H1 (cell line): ENCODE measurements around the gene ATP9B. TPM values are rescaled to one million over a fixed set of nuclear protein-coding genes. Genes with fewer than 3 reads are reported as not detected.

Experiments
- CTCF ChIA-PET: fragments of 300-600 bp; sonication (Branson Sonifier 250); formaldehyde crosslinking; loops from one replicate; lab custom pipeline; 2021; ENCODE audit not compliant: partially characterized antibody; lab: Charles Lee
- POLR2A ChIA-PET: fragments of 300-600 bp; sonication (Branson Sonifier 250); formaldehyde crosslinking; loops from one replicate; lab custom pipeline; 2021; ENCODE audit warnings: inconsistent platforms; ENCODE audit not compliant: partially characterized antibody; lab: Charles Lee
- DNase-seq, 2 experiments: peaks; one replicate each; pipeline versions ENCODE4 v3.0.0 to v3.0.0-alpha.2; 2010 to 2022; ENCODE audit warnings: low spot score in 2 of 2, low read depth in 1 of 2, mixed read lengths in 1 of 2
- FAIRE-seq: peaks from 2 replicates; lab custom pipeline; 2011; peaks lifted over from hg19 to GRCh38; lab: Jason Lieb, UNC
- H2AFZ ChIP-seq: 2 replicates; pipeline ENCODE4 v1.8.1; 2012; ENCODE audit warnings: low read length, inconsistent platforms
- H2AK5ac ChIP-seq: 2 replicates; pipeline ENCODE4 v1.6.1; 2013; ENCODE audit warnings: low read depth, low read length
- H2BK120ac ChIP-seq: replicated peaks from 2 replicates; pipeline ENCODE3; 2013; ENCODE audit warnings: low read depth, low read length, inconsistent platforms
- H2BK12ac ChIP-seq: 2 replicates; pipeline ENCODE4 v1.6.1; 2013; ENCODE audit warnings: low read depth, low read length
- H2BK15ac ChIP-seq: 2 replicates; pipeline ENCODE4 v1.6.1; 2013; ENCODE audit warnings: low read length
- H2BK20ac ChIP-seq: 2 replicates; pipeline ENCODE4 v1.6.1; 2013; ENCODE audit warnings: low read length
- H2BK5ac ChIP-seq: 2 replicates; pipeline ENCODE4 v1.6.1; 2013; ENCODE audit warnings: low read depth, low read length
- H3K14ac ChIP-seq: 2 replicates; pipeline ENCODE4 v1.6.1; 2013; ENCODE audit warnings: inconsistent platforms; ENCODE audit not compliant: insufficient read length
- H3K18ac ChIP-seq: 2 replicates; pipeline ENCODE4 v1.6.1; 2013; ENCODE audit warnings: low read length; ENCODE audit errors: extremely low read depth
- H3K23ac ChIP-seq: 2 replicates; pipeline ENCODE4 v1.6.1; 2013; ENCODE audit warnings: inconsistent platforms; ENCODE audit not compliant: insufficient read length
- H3K23me2 ChIP-seq: 2 replicates; pipeline ENCODE4 v1.6.1; 2013; ENCODE audit warnings: low read depth, low read length
- H3K27ac ChIP-seq: 2 replicates; pipeline ENCODE4 v1.6.1; 2011; ENCODE audit warnings: low read depth, low read length, inconsistent platforms
- H3K27me3 ChIP-seq, 4 experiments: replicated peaks in 1 of 4; 1 replicate in 1 of 4; 2 replicates in 3 of 4; pipeline versions ENCODE4 v1.6.1 to v1.8.1; 2011 to 2013; ENCODE audit warnings: low read length in 3 of 4, mild to moderate bottlenecking in 3 of 4, inconsistent platforms in 2 of 4, mixed read lengths in 2 of 4, moderate library complexity in 1 of 4; ENCODE audit not compliant: control insufficient read depth in 3 of 4, insufficient read depth in 3 of 4; ENCODE audit errors: extremely low read depth in 1 of 4
- H3K36me3 ChIP-seq, 4 experiments: 2 replicates each; pipeline versions ENCODE4 v1.6.1 to v1.8.1; 2011 to 2013; ENCODE audit warnings: mild to moderate bottlenecking in 4 of 4, low read length in 3 of 4, moderate library complexity in 2 of 4, control low read depth in 1 of 4, inconsistent platforms in 1 of 4; ENCODE audit not compliant: insufficient read depth in 4 of 4, control insufficient read depth in 2 of 4
- H3K4ac ChIP-seq: replicated peaks from 2 replicates; pipeline ENCODE3; 2013; ENCODE audit warnings: low read length, low read depth, mixed read lengths, inconsistent platforms; ENCODE audit not compliant: insufficient read length
- H3K4me1 ChIP-seq, 4 experiments: replicated peaks in 1 of 4; 1 replicate in 1 of 4; 2 replicates in 3 of 4; pipeline versions ENCODE4 v1.6.1 to v1.8.1; 2011 to 2013; ENCODE audit warnings: low read length in 3 of 4, inconsistent platforms in 2 of 4, mixed read lengths in 1 of 4; ENCODE audit not compliant: insufficient read depth in 4 of 4, control insufficient read depth in 3 of 4
- H3K4me2 ChIP-seq, 2 experiments: 2 replicates each; pipeline versions ENCODE4 v1.6.1 to v1.8.1; 2011 to 2013; ENCODE audit warnings: low read depth in 2 of 2, low read length in 2 of 2, control low read depth in 1 of 2, inconsistent platforms in 1 of 2, mild to moderate bottlenecking in 1 of 2; ENCODE audit not compliant: insufficient read depth in 1 of 2
- H3K4me3 ChIP-seq, 4 experiments: fragments of 200-600, 300-600 bp in 1 of 4; sonication (generic), shearing (Covaris generic), sonication (Bioruptor Twin) in 1 of 4; 2 replicates each; pipeline versions ENCODE4 v1.5.1 to v1.8.1; 2011 to 2016; ENCODE audit warnings: low read length in 4 of 4, low read depth in 3 of 4, control low read depth in 2 of 4, inconsistent platforms in 2 of 4, mild to moderate bottlenecking in 2 of 4, mixed read lengths in 1 of 4, moderate library complexity in 1 of 4; ENCODE audit not compliant: insufficient read depth in 2 of 4; ENCODE audit errors: extremely low read depth in 1 of 4
- H3K56ac ChIP-seq: replicated peaks from 2 replicates; pipeline ENCODE3; 2013; ENCODE audit warnings: low read depth, mild to moderate bottlenecking, mixed read lengths, low read length, inconsistent platforms; ENCODE audit not compliant: insufficient read length
- H3K79me1 ChIP-seq: 2 replicates; pipeline ENCODE4 v1.6.1; 2013; ENCODE audit warnings: low read depth, low read length, control low read depth
- H3K79me2 ChIP-seq, 2 experiments: 2 replicates each; pipeline versions ENCODE4 v1.6.1 to v1.8.1; 2012 to 2013; ENCODE audit warnings: low read length in 2 of 2, mild to moderate bottlenecking in 2 of 2, inconsistent platforms in 1 of 2; ENCODE audit not compliant: insufficient read depth in 2 of 2, control insufficient read depth in 1 of 2
- H3K9ac ChIP-seq, 4 experiments: replicated peaks in 1 of 4; 1 replicate in 1 of 4; 2 replicates in 3 of 4; pipeline versions ENCODE4 v1.6.1 to v1.8.1; 2011 to 2013; ENCODE audit warnings: low read depth in 3 of 4, low read length in 3 of 4, control low read depth in 2 of 4, mild to moderate bottlenecking in 2 of 4, moderate library complexity in 2 of 4, inconsistent platforms in 1 of 4; ENCODE audit errors: extremely low read depth in 1 of 4
- H3K9me3 ChIP-seq, 2 experiments: 2 replicates each; pipeline versions ENCODE4 v1.6.1 to v1.8.1; 2012 to 2013; ENCODE audit warnings: mild to moderate bottlenecking in 2 of 2, moderate library complexity in 2 of 2, control low read depth in 1 of 2, inconsistent platforms in 1 of 2, low read depth in 1 of 2, low read length in 1 of 2, mixed read lengths in 1 of 2; ENCODE audit not compliant: insufficient read depth in 2 of 2
- H4K20me1 ChIP-seq, 2 experiments: replicated peaks in 1 of 2; 2 replicates each; pipeline versions ENCODE3 to v1.8.1; 2011 to 2013; ENCODE audit warnings: inconsistent platforms in 2 of 2, low read length in 2 of 2, mild to moderate bottlenecking in 1 of 2; ENCODE audit not compliant: insufficient read depth in 2 of 2, control insufficient read depth in 1 of 2
- H4K5ac ChIP-seq: 2 replicates; pipeline ENCODE4 v1.6.1; 2013; ENCODE audit warnings: low read length, low read depth, mixed read lengths, inconsistent platforms; ENCODE audit not compliant: insufficient read length
- H4K8ac ChIP-seq: 2 replicates; pipeline ENCODE4 v1.8.0; 2013; ENCODE audit warnings: mild to moderate bottlenecking, moderate library complexity, low read length, inconsistent platforms; ENCODE audit not compliant: insufficient read depth; ENCODE audit errors: extremely low read depth
- H4K91ac ChIP-seq: replicated peaks from 2 replicates; pipeline ENCODE3; 2013; ENCODE audit warnings: low read length, mixed read lengths, inconsistent platforms; ENCODE audit not compliant: insufficient read length
- EZH2 ChIP-seq: fragments of 200-600 bp; sonication (generic); IDR thresholded peaks from 2 replicates; pipeline ENCODE4 v1.7.1; 2012; ENCODE audit warnings: low read depth, mild to moderate bottlenecking, moderate library complexity, low read length, inconsistent platforms; ENCODE audit not compliant: severe bottlenecking
- WGBS, 2 experiments: shearing (Covaris generic) in 1 of 2; methylation state at CpG; one replicate each; pipeline versions ENCODE4 v1.1.6 to v1.1.7; 2013 to 2015; ENCODE audit warnings: low lambda C conversion rate in 2 of 2, mixed read lengths in 2 of 2, inconsistent platforms in 1 of 2, low coverage in 1 of 2, missing lambda C conversion rate in 1 of 2; ENCODE audit not compliant: insufficient replicate concordance in 2 of 2, insufficient coverage in 1 of 2, insufficient read length in 1 of 2; ENCODE audit errors: extremely low coverage in 1 of 2, missing lambda C conversion rate in 1 of 2; 5-methylcytosine and 5-hydroxymethylcytosine counted together
- polyA plus RNA-seq, 7 experiments: library from polyadenylated mRNA; depleted of rRNA in 3 of 7; stranded (reverse) in 5 of 7; unstranded in 2 of 7; fragments of >200 nt in 5 of 7; fragments of 200-250 nt in 2 of 7; gene quantifications; 1 replicate in 5 of 7; 2 replicates in 1 of 7; 4 replicates in 1 of 7; pipeline versions ENCODE4 v1.2.1 to v1.2.3, GENCODE V29; 2011 to 2013; ENCODE audit warnings: missing spikeins in 2 of 7, mixed read lengths in 2 of 7
- total RNA-seq: library from RNA; stranded (reverse); fragmentation: NEBNext Ultra II Directional; extraction: Animal tissue kit (Norgen Biotek cat#: 25700); gene quantifications from 2 replicates; pipeline ENCODE4 v1.2.1, GENCODE V29; 2021

ATP9B gene
- total and polyA plus RNA-seq, 2 of the 8 experiments (the other 6 are each of a cell fraction or from before 2014, with no cell fraction given) = 15.1 to 21.7 TPM

DNA sequence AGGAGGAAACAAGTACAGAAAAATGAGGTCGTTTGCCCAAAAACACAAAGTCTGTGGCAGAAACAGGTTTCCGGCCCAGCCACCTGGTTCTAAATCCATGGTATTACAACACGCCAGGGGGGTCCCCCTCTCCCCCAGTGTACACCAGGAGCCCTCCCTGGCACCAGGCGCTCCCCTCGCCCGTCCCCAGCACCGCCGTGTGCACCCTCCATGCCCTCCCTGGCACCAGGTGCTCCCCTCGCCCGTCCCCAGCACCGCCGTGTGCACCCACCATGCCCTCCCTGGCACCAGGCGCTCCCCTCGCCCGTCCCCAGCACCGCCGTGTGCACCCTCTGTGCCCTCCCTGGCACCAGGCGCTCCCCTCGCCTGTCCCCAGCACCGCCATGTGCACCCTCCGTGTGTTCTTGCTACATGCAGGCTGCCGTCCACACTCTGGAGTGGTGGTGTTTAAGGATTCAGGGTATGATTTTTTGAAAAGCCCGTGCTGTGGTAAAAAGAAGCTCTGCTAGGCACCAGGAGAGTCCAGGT is 266.7 kb downstream of the ATP9B start:
- H3K27me3 ChIP-seq = no peaks in the 10 kb centered on the region
- no peak overlapping the region for H4K8ac ChIP-seq
- H2BK12ac ChIP-seq = no peak overlapping the region
- no peak overlapping the region for H3K27ac ChIP-seq
- no peak overlapping the region for H4K5ac ChIP-seq
- no peak overlapping the region for H3K9ac ChIP-seq
- no peak overlapping the region for H3K23ac ChIP-seq
- H2AFZ ChIP-seq = no peak overlapping the region
- WGBS, 2 experiments = 92% methylated on average over 16 of the region's 23 CpGs; no CpG with 5 or more reads in 1 of the 2 experiments
- H2BK5ac ChIP-seq = no peak overlapping the region
- peaks cover 0 to 4% (median 0%) of the 10 kb centered on the region in 4 experiments; a peak in 2 of 8 replicates for H3K36me3 ChIP-seq
- H2AK5ac ChIP-seq = no peak overlapping the region
- no peaks in the 10 kb centered on the region for H3K23me2 ChIP-seq
- no peak overlapping the region for H4K91ac ChIP-seq
- ChIA-PET CTCF (no interaction called here), POLR2A (no interaction called here)
- no peak for TF ChIP-seq EZH2
- H3K79me1 ChIP-seq = no peaks in the 10 kb centered on the region
- H4K20me1 ChIP-seq = peaks cover 0 to 3% of the 10 kb centered on the region in 2 experiments
- no peak overlapping the region for H2BK20ac ChIP-seq
- no peaks in the 10 kb centered on the region for H3K9me3 ChIP-seq
- H3K4me2 ChIP-seq = no peak overlapping the region
- no peak overlapping the region for H3K4me3 ChIP-seq
- no peak overlapping the region for H3K18ac ChIP-seq
- H3K4me1 ChIP-seq = no peaks in the 10 kb centered on the region
- no peak overlapping the region for H3K56ac ChIP-seq
- H3K79me2 ChIP-seq = no peaks in the 10 kb centered on the region
- no peak overlapping the region for H2BK120ac ChIP-seq
- FAIRE-seq (no peak), DNase-seq (no peak)
- H3K14ac ChIP-seq = no peak overlapping the region
- no peak overlapping the region for H2BK15ac ChIP-seq
- no peak overlapping the region for H3K4ac ChIP-seq
